ENCODE results near the gene GRAMD1B.

GRAMD1B gene

DNA sequence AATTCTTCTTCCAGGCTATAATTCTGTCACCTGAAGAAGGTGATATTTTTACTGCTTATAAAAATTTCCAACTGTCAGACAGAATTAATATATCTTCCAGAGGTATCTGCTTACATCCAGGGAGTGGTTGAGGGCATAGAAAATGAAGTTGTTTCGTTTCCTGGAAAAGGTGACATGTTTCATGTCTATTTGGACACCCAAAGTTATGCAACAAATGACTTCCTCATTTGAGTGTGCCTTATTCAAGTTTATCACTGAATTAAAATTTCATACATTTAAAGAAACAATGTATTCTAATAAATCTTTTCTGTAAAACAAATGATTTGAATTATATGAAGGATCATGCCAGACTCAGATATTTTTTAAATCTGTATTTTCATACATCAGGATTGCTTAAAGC lies 8.5 kb upstream of the GRAMD1B start:
- no peaks in the 10 kb centered on the region for H3K27me3 ChIP-seq (ENCODE audit: insufficient read depth, low read depth)

DNA sequence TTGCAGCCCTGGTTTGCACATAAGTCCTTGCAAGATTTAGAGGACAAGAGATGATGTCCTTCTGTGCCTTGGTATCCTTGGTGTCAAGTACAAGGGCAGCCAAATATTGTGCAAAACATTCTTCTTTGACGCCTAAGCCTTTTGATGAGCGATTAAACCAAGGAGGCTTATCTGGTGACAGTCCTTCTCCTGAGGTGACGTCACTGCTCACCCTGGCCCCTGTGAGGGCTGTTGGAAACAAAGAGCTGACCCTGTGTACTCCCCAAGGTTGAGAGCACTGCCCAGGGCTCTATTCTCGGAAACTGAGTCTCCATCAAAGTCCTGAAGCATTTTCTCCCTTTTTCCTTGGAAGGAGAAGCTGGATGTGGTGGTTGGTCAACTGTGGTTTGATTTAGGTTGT lies 4.7 kb upstream of the GRAMD1B start:
- TF ChIP-seq, protein P1, sequence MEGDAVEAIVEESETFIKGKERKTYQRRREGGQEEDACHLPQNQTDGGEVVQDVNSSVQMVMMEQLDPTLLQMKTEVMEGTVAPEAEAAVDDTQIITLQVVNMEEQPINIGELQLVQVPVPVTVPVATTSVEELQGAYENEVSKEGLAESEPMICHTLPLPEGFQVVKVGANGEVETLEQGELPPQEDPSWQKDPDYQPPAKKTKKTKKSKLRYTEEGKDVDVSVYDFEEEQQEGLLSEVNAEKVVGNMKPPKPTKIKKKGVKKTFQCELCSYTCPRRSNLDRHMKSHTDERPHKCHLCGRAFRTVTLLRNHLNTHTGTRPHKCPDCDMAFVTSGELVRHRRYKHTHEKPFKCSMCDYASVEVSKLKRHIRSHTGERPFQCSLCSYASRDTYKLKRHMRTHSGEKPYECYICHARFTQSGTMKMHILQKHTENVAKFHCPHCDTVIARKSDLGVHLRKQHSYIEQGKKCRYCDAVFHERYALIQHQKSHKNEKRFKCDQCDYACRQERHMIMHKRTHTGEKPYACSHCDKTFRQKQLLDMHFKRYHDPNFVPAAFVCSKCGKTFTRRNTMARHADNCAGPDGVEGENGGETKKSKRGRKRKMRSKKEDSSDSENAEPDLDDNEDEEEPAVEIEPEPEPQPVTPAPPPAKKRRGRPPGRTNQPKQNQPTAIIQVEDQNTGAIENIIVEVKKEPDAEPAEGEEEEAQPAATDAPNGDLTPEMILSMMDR (conservative IDR thresholded peaks at IDR 0.05; ENCODE audit: low read depth, low read length) = no peak
- H3K4me3 ChIP-seq (IDR thresholded peaks at IDR 0.05; ENCODE audit: insufficient read depth, low read depth, low read length) = no peak overlapping the region
- no peaks in the 10 kb centered on the region for H3K36me3 ChIP-seq (ENCODE audit: insufficient read depth)
- no peak overlapping the region for H3K27ac ChIP-seq
- no peak overlapping the region for H3K4me2 ChIP-seq
- H4K20me1 ChIP-seq (ENCODE audit: insufficient read depth) = no peaks in the 10 kb centered on the region
- H3K4me1 ChIP-seq (ENCODE audit: low read depth, poor library complexity, severe bottlenecking) = no peaks in the 10 kb centered on the region
- H3K9ac ChIP-seq = no peak overlapping the region
- H3K79me2 ChIP-seq (ENCODE audit: insufficient read depth, low read depth) = no peaks in the 10 kb centered on the region
- no peak overlapping the region for H2AFZ ChIP-seq (ENCODE audit: low read depth)
- no peaks in the 10 kb centered on the region for H3K27me3 ChIP-seq (ENCODE audit: insufficient read depth, low read depth)

More for the DNA sequence above, 8.5 kb upstream of the GRAMD1B start:
- no peak overlapping the region for H3K27ac ChIP-seq
- H4K20me1 ChIP-seq (ENCODE audit: insufficient read depth) = no peaks in the 10 kb centered on the region
- H3K4me3 ChIP-seq (IDR thresholded peaks at IDR 0.05; ENCODE audit: insufficient read depth, low read depth, low read length) = no peak overlapping the region
- no peaks in the 10 kb centered on the region for H3K36me3 ChIP-seq (ENCODE audit: insufficient read depth)
- H3K9ac ChIP-seq = no peak overlapping the region
- no peaks in the 10 kb centered on the region for H3K4me1 ChIP-seq (ENCODE audit: low read depth, poor library complexity, severe bottlenecking)
- H3K79me2 ChIP-seq (ENCODE audit: insufficient read depth, low read depth) = no peaks in the 10 kb centered on the region
- no peak overlapping the region for H2AFZ ChIP-seq (ENCODE audit: low read depth)
- TF ChIP-seq, protein P1 (conservative IDR thresholded peaks at IDR 0.05; ENCODE audit: low read depth, low read length) = no peak
- H3K4me2 ChIP-seq = no peak overlapping the region

DNA sequence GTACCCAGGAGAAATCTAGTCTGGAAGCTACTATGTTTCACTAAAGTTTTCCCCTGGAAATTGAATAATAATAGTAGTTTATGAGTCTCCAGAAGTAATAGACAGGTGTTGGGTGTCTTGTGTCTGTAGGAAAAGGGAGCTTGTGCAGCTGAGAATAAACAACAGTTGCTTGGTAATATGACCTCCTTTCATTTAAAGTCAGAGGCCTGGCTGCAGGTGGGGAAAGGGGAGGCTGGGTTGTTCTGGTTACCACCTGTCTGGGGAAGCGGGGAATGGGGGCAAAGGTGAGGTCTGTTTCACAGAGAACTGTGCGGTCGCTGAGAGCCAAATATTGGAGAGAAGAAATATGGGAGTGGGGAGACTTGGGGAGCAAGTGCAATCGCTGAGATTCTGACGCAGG lies 3.3 kb upstream of the GRAMD1B start:
- Histone ChIP-seq H3K4me3 (IDR thresholded peaks at IDR 0.05; ENCODE audit: insufficient read depth, low read depth, low read length) (no peak overlapping the region), H3K4me1 (ENCODE audit: low read depth, poor library complexity, severe bottlenecking) (no peaks in the 10 kb centered on the region), H3K27me3 (ENCODE audit: insufficient read depth, low read depth) (no peaks in the 10 kb centered on the region), H2AFZ (ENCODE audit: low read depth) (no peak overlapping the region), H3K27ac (no peak overlapping the region), H3K4me2 (no peak overlapping the region), H4K20me1 (ENCODE audit: insufficient read depth) (no peaks in the 10 kb centered on the region), H3K9ac (no peak overlapping the region), H3K79me2 (ENCODE audit: insufficient read depth, low read depth) (no peaks in the 10 kb centered on the region), H3K36me3 (ENCODE audit: insufficient read depth) (no peaks in the 10 kb centered on the region)
- TF ChIP-seq, protein P1 (conservative IDR thresholded peaks at IDR 0.05; ENCODE audit: low read depth, low read length) = no peak

DNA sequence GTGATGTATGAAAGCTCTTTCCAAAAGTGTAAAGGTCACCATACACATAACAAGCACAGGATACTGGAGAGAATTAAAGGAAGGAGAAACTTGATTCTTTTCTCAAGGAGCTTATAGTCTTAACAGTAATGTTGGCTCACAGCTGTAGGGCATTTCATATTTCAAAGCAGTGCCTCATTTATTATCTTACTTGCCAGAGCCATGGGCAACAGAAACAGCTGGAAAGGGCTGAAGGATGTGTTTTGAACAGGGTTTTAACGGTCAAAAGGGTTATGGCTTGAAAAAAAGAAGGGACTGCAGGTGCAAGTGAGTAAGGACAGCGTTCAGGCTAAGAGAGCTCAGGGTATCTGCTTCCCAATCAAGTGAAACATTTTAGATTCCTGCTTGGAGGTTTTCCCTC lies 2.7 kb upstream of the GRAMD1B start:
- Histone ChIP-seq H3K9ac (no peak overlapping the region), H3K36me3 (ENCODE audit: insufficient read depth) (no peaks in the 10 kb centered on the region), H3K4me2 (no peak overlapping the region), H3K27me3 (ENCODE audit: insufficient read depth, low read depth) (no peaks in the 10 kb centered on the region), H2AFZ (ENCODE audit: low read depth) (no peak overlapping the region), H3K4me3 (IDR thresholded peaks at IDR 0.05; ENCODE audit: insufficient read depth, low read depth, low read length) (no peak overlapping the region), H3K27ac (no peak overlapping the region), H3K4me1 (ENCODE audit: low read depth, poor library complexity, severe bottlenecking) (no peaks in the 10 kb centered on the region), H4K20me1 (ENCODE audit: insufficient read depth) (no peaks in the 10 kb centered on the region), H3K79me2 (ENCODE audit: insufficient read depth, low read depth) (no peaks in the 10 kb centered on the region)
- TF ChIP-seq, protein P1 (conservative IDR thresholded peaks at IDR 0.05; ENCODE audit: low read depth, low read length) = no peak

All from KMS-11 (cell line).